GM23338 (cell line): Measurements from ENCODE around the gene PAQR6. TPM values are rescaled to one million over a fixed set of nuclear protein-coding genes. Genes with fewer than 3 reads are reported as not detected.

Source experiments
- ATAC-seq: fragments of 200-7000 bp; cut with Tn5 transposase; 3 replicates; pipeline ENCODE4 v1.9.1; 2020
- DNase-seq: peaks from one replicate; pipeline ENCODE4 v3.0.0-alpha.2; 2015; ENCODE audit warnings: low spot score
- H2AFZ ChIP-seq: fragments of 200-600 bp; sonication (generic); 2 replicates; pipeline ENCODE4 v1.8.0; 2016; ENCODE audit warnings: antibody characterized with exemption, mild to moderate bottlenecking, moderate library complexity
- H3F3A ChIP-seq: fragments of 200-600 bp; sonication (generic); replicated peaks from 2 replicates; pipeline ENCODE4 v1.8.0; 2017; ENCODE audit warnings: antibody characterized with exemption, mixed run types, low read depth
- H3K27ac ChIP-seq: fragments of 200-600 bp; sonication (generic); 2 replicates; pipeline ENCODE4 v1.6.1; 2016; ENCODE audit warnings: low read depth
- H3K27me3 ChIP-seq: fragments of 200-600 bp; sonication (generic); 2 replicates; pipeline ENCODE4 v1.8.0; 2016; ENCODE audit warnings: mild to moderate bottlenecking, mixed run types, moderate library complexity; ENCODE audit not compliant: insufficient read depth
- H3K36me3 ChIP-seq: fragments of 200-600 bp; sonication (generic); 2 replicates; pipeline ENCODE4 v1.8.0; 2016; ENCODE audit warnings: mild to moderate bottlenecking; ENCODE audit not compliant: insufficient read depth
- H3K4me1 ChIP-seq: fragments of 200-600 bp; sonication (generic); 2 replicates; pipeline ENCODE4 v1.8.0; 2016; ENCODE audit warnings: mild to moderate bottlenecking, moderate library complexity; ENCODE audit not compliant: insufficient read depth
- H3K4me2 ChIP-seq: fragments of 200-600 bp; sonication (generic); 2 replicates; pipeline ENCODE4 v1.7.1; 2017; ENCODE audit warnings: mixed run types
- H3K4me3 ChIP-seq: fragments of 200-600 bp; sonication (generic); 2 replicates; pipeline ENCODE4 v1.6.1; 2016; ENCODE audit warnings: mixed run types
- H3K79me2 ChIP-seq: fragments of 200-600 bp; sonication (generic); replicated peaks from 2 replicates; pipeline ENCODE4 v1.8.0; 2017; ENCODE audit warnings: mild to moderate bottlenecking; ENCODE audit not compliant: insufficient read depth
- H3K9me2 ChIP-seq: fragments of 200-600 bp; sonication (generic); 2 replicates; pipeline ENCODE4 v1.8.0; 2017; ENCODE audit not compliant: insufficient read depth
- H4K20me1 ChIP-seq: fragments of 200-600 bp; sonication (generic); replicated peaks from 2 replicates; pipeline ENCODE4 v1.8.0; 2017; ENCODE audit warnings: mild to moderate bottlenecking; ENCODE audit not compliant: insufficient read depth
- H3K27ac Mint-ChIP-seq: 2 replicates; pipeline ENCODE4 v1.8.0; 2020; ENCODE audit warnings: inconsistent platforms, mild to moderate bottlenecking, moderate library complexity, mixed read lengths
- H3K27me3 Mint-ChIP-seq: 3 replicates; pipeline ENCODE4 v1.8.0; 2022; ENCODE audit warnings: low read depth, mild to moderate bottlenecking, moderate library complexity, mixed read lengths, inconsistent platforms; ENCODE audit not compliant: insufficient read depth, poor library complexity
- H3K36me3 Mint-ChIP-seq: 3 replicates; pipeline ENCODE4 v1.8.0; 2021; ENCODE audit warnings: low read depth, mild to moderate bottlenecking, inconsistent platforms, moderate library complexity, mixed read lengths
- H3K4me1 Mint-ChIP-seq: 3 replicates; pipeline ENCODE4 v1.8.0; 2020; ENCODE audit warnings: mild to moderate bottlenecking, inconsistent platforms, mixed read lengths
- H3K4me3 Mint-ChIP-seq: 3 replicates; pipeline ENCODE4 v1.8.0; 2021; ENCODE audit warnings: moderate library complexity, mild to moderate bottlenecking, inconsistent platforms, mixed read lengths
- H3K9me3 Mint-ChIP-seq: 3 replicates; pipeline ENCODE4 v1.8.0; 2020; ENCODE audit warnings: moderate library complexity, mild to moderate bottlenecking, inconsistent platforms, mixed read lengths
- NANOG ChIP-seq: IDR thresholded peaks from 2 replicates; pipeline ENCODE4 v1.6.1; 2016; ENCODE audit warnings: antibody characterized with exemption, borderline replicate concordance
- REST ChIP-seq: IDR thresholded peaks from one replicate; pipeline ENCODE4 v1.6.1; 2018; ENCODE audit warnings: antibody characterized with exemption; ENCODE audit not compliant: unreplicated experiment
- STAT1 ChIP-seq: IDR thresholded peaks from one replicate; pipeline ENCODE4 v1.6.1; 2016; ENCODE audit warnings: antibody characterized with exemption; ENCODE audit not compliant: unreplicated experiment
- ZNF331 ChIP-seq: fragments of 250-450 bp; sonication (Bioruptor Pico); IDR thresholded peaks from 2 replicates; pipeline ENCODE4 v1.5.0; 2020; ENCODE audit warnings: low read depth, mild to moderate bottlenecking, moderate library complexity
- ZNF462 ChIP-seq: fragments of 250-450 bp; sonication (Bioruptor Pico); IDR thresholded peaks from 2 replicates; pipeline ENCODE4 v1.5.0; 2020; ENCODE audit warnings: mild to moderate bottlenecking, moderate library complexity
- polyA plus RNA-seq: library from polyadenylated mRNA; unstranded; fragments of >200 nt; fragmentation: Nextera tagmentation; extraction: Ambion mirVana; gene quantifications from 2 replicates; pipeline ENCODE4 v1.2.1, GENCODE V29; 2016
- total RNA-seq: library from RNA; depleted of rRNA; stranded (reverse); fragments of >200 nt; shearing (Covaris generic); gene quantifications from 2 replicates; pipeline ENCODE4 v1.2.3, GENCODE V29; 2014

PAQR6 gene
- total and polyA plus RNA-seq, 2 experiments from 2014 or later, result 2.4 to 4.2 TPM

GRCh38 chr1:156270314-156270713, 22.5 kb upstream of the PAQR6 start (continued):
- TF ChIP-seq ZNF462 (CRISPR knock-in tag), result no peak

- ATAC-seq, result no peak
- Histone ChIP-seq H4K20me1 (peaks cover 26% of the 10 kb centered on the region), H3K4me3 (no peak overlapping the region), H3K79me2 (no peaks in the 10 kb centered on the region), H2AFZ (no peak overlapping the region), H3K27me3 (no peaks in the 10 kb centered on the region), H3K9me2 (no peaks in the 10 kb centered on the region), H3K27ac (no peak overlapping the region), H3K4me1 (no peaks in the 10 kb centered on the region), H3K36me3 (peaks cover 81% of the 10 kb centered on the region), H3F3A (peaks cover 29% of the 10 kb centered on the region; the same call in 1 of the 2 replicates), H3K4me2 (no peak overlapping the region)
- H3K36me3 Mint-ChIP-seq, result peaks cover 84% of the 10 kb centered on the region
- no peak overlapping the region for H3K27ac Mint-ChIP-seq
- no peak overlapping the region for H3K4me3 Mint-ChIP-seq
- peaks cover 3% of the 10 kb centered on the region for H3K27me3 Mint-ChIP-seq
- DNase-seq, result no peak
- no peaks in the 10 kb centered on the region for H3K4me1 Mint-ChIP-seq
- no peaks in the 10 kb centered on the region for H3K9me3 Mint-ChIP-seq
- TF ChIP-seq ZNF462 (CRISPR knock-in tag) (no peak), STAT1 (no peak), NANOG (no peak), REST (no peak), ZNF331 (CRISPR knock-in tag) (no peak)
Measured at GRCh38 chr1:156268336-156268735, 20.5 kb upstream of the PAQR6 start.
